GM12878 (cell line): Measurements from ENCODE around the gene RETREG3.

Experiments
- BRCA1 ChIP-seq: IDR thresholded peaks from 2 replicates; pipeline ENCODE4 v1.6.1; 2011; ENCODE audit warnings: low read depth, low read length, improper control_type of control experiment
- ZZZ3 ChIP-seq: IDR thresholded peaks from 2 replicates; pipeline ENCODE4 v1.6.1; 2011; ENCODE audit warnings: low read depth; ENCODE audit not compliant: control insufficient read depth, insufficient read length
- TF ChIP-seq, protein P1 (sequence below): IDR thresholded peaks from 2 replicates; pipeline ENCODE4 v1.6.1; 2012; ENCODE audit warnings: low read depth, low read length, improper control_type of control experiment
- TF ChIP-seq, protein P2 (sequence below), 3 experiments: IDR thresholded peaks in 2 of 3; conservative IDR thresholded peaks in 1 of 3; 2 replicates each; pipeline ENCODE4 v1.5.1; 2011; ENCODE audit warnings: low read depth in 3 of 3, low read length in 3 of 3, mild to moderate bottlenecking in 3 of 3, control low read depth in 2 of 3, moderate library complexity in 2 of 3, inconsistent platforms in 1 of 3, mixed read lengths in 1 of 3; ENCODE audit not compliant: control insufficient read depth in 2 of 3, insufficient read depth in 1 of 3; ENCODE audit errors: extremely low read depth in 1 of 3

DNA sequence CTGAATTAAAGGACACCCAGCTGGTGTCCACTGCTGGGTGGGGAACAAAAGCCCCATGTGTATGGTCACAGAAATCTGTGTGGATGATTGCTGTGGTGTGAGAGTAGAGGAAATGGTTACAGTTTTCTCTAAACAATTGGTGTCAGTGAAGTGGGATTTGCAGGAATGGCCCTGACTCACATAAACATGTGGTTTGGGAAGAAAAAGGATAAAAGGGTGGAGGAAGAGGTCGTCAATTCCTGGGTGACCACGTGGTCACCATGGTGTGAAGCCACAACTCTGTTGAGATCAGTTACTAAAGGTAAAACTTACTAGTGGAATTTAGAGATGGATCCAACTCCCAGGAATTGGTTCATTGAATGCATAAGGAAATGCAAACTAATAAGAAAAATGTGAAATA lies 46.4 kb upstream of the RETREG3 start:
- TF ChIP-seq, protein P1, sequence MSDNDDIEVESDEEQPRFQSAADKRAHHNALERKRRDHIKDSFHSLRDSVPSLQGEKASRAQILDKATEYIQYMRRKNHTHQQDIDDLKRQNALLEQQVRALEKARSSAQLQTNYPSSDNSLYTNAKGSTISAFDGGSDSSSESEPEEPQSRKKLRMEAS = no peak; the same call in 1 of the 2 replicates
- TF ChIP-seq, protein P2, sequence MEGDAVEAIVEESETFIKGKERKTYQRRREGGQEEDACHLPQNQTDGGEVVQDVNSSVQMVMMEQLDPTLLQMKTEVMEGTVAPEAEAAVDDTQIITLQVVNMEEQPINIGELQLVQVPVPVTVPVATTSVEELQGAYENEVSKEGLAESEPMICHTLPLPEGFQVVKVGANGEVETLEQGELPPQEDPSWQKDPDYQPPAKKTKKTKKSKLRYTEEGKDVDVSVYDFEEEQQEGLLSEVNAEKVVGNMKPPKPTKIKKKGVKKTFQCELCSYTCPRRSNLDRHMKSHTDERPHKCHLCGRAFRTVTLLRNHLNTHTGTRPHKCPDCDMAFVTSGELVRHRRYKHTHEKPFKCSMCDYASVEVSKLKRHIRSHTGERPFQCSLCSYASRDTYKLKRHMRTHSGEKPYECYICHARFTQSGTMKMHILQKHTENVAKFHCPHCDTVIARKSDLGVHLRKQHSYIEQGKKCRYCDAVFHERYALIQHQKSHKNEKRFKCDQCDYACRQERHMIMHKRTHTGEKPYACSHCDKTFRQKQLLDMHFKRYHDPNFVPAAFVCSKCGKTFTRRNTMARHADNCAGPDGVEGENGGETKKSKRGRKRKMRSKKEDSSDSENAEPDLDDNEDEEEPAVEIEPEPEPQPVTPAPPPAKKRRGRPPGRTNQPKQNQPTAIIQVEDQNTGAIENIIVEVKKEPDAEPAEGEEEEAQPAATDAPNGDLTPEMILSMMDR (IDR thresholded peaks at IDR 0.05 in 2 of 3, conservative IDR thresholded peaks at IDR 0.05 in 1 of 3; ENCODE audit: control insufficient read depth in 2 of 3, extremely low read depth in 1 of 3, insufficient read depth in 1 of 3, low read depth in 3 of 3, low read length in 3 of 3) = no peak
- no peak for TF ChIP-seq ZZZ3
- no peak for TF ChIP-seq BRCA1
